K562 (cell line): Measurements from ENCODE around the gene PARD6B.

Experiments
- SRF ChIP-seq, 2 experiments: fragments of 250-450, 450-650 bp in 1 of 2; sonication (Bioruptor Pico) in 1 of 2; sonication (generic) in 1 of 2; formaldehyde crosslinking; IDR thresholded peaks; 2 replicates each; pipeline versions ENCODE4 v1.5.0 to v1.5.1; 2020 to 2022; ENCODE audit warnings: mild to moderate bottlenecking in 1 of 2, missing genetic modification reagents in 1 of 2
- TCF7 ChIP-seq: sonication (generic); IDR thresholded peaks from 2 replicates; pipeline ENCODE4 v1.6.1; 2016; ENCODE audit warnings: antibody characterized with exemption, borderline replicate concordance
- TF ChIP-seq, protein P1 (sequence below): fragments of 150-350 bp; conservative IDR thresholded peaks from 2 replicates; pipeline ENCODE4 v1.6.1; 2014; ENCODE audit warnings: low read length

DNA sequence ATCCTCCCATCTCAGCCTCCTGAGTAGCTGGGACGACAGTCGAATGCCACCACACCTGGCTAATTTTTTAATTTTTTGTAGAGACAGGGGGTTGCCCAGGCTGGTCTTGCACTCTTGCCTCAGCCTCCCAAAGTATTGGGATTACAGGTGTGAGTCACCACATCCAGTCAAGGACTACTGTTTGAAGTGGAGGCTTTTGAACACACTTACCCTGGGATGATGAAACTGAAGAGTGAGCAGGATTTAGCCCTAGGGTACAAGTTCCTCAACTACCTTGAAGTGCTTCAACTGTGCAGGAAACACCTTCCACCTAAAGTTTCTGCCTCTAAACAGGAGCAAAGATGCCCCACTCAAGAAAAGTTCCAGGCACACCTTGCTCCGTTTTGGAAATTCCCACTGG lies 15.7 kb upstream of the PARD6B start:
- TF ChIP-seq, protein P1, sequence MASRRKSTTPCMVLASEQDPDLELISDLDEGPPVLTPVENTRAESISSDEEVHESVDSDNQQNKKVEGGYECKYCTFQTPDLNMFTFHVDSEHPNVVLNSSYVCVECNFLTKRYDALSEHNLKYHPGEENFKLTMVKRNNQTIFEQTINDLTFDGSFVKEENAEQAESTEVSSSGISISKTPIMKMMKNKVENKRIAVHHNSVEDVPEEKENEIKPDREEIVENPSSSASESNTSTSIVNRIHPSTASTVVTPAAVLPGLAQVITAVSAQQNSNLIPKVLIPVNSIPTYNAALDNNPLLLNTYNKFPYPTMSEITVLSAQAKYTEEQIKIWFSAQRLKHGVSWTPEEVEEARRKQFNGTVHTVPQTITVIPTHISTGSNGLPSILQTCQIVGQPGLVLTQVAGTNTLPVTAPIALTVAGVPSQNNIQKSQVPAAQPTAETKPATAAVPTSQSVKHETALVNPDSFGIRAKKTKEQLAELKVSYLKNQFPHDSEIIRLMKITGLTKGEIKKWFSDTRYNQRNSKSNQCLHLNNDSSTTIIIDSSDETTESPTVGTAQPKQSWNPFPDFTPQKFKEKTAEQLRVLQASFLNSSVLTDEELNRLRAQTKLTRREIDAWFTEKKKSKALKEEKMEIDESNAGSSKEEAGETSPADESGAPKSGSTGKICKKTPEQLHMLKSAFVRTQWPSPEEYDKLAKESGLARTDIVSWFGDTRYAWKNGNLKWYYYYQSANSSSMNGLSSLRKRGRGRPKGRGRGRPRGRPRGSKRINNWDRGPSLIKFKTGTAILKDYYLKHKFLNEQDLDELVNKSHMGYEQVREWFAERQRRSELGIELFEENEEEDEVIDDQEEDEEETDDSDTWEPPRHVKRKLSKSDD = no peak
- TF ChIP-seq SRF (CRISPR knock-in tag; IDR thresholded peaks at IDR 0.05) = no peak
- TF ChIP-seq TCF7 = no peak
